ENCODE data around the gene SUCLA2.

- no peak for TF ChIP-seq POLR2A (IDR thresholded peaks at IDR 0.05; ENCODE audit: low read depth, low read length)
- no peak for TF ChIP-seq POLR2AphosphoS5 (IDR thresholded peaks at IDR 0.05; ENCODE audit: low read depth, low read length)
Observed at GRCh38 chr13:47934371-47934770, 66.7 kb downstream of the SUCLA2 start.
